ENCODE measurements around the gene TCERG1. TPM values are rescaled to one million over a fixed set of nuclear protein-coding genes. Genes with fewer than 3 reads are reported as not detected.

The TCERG1 gene
- 65.2 TPM for total RNA-seq

DNA sequence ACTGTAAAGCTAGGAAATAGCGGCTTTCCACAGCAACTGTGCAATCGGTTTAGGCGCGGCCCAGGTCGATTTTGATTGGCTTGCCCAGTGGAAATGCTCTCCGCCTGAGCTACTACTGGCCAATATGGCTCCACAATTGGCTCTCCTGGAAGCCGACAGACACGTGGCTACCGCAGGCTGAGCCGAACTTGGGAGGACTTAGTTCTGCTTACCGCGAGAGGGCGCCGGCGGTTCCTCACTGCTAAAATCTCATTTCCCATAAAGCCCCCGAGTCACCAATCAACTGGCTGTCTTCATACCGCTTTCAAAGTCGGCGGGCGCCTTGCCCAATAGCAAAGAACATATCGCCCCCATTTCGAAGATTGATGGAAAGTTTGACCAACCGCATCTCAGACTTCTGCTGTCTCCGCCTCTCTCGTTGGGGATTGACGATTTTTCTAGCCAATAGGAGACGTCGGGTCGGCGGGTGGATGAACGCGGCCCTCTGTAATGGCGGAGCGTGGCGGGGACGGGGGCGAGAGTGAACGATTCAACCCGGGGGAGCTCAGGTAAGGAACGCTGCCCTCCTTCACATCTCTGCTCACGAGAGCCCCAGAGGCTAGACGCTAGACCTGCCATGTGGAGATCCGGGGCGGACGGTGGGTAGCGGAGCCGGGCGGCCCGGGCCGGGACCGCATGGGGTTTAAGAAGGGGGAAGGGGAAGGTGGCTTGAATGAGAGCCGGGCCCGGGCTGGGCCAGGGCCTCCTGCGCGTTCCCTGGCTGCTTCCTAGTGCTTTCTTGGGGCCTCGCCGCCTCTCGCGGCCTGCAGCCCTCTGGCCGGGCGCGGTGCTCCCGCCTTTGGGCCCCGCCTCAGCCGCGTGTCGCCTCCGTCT lies at the start of gene TCERG1:
TCERG1 (plus strand) TSS at position 473 of the 873 bp plus-strand sequence; CDS start at position 490, 17 bp downstream.
- peak; percentile 100 for DNase-seq

DNA sequence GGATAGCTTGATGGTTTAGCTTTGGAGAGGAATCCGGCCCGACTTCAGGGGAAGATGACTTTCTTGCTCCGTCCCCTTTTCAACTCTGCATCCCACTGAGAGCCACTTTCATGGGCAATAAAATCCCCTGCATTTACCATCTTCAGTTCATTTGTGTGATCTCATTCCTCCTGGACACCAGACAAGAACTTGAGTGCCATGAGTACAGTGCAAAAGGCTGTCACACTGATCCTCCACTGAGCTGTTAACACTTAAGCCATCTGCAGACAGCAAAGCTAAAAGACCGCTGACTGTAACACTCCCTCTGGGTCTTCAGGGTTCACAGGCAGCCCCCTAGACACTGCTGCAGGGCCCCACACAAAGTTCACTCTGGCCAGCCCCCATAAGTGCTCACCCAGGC lies 48.3 kb upstream of the TCERG1 start:
- DNase-seq: no peak

DNA sequence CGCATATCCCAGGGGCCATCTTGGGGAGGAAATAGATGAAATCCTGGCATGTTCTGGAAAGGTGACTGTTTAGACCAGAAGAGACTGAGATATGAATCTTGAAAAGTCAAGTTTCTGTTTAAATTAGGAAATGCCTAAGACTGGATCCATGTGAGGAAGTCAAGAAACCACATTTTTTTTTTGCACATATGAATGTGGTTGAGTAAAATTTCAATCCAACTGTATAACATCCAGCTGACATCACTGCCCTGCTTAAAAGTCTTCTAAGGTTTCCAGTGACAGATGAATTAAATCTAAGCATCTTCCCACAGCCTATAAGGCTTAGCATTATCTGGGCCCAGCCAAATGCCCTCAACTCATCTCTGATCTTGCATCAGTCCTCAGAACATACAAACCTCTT lies 47.7 kb upstream of the TCERG1 start:
- peak; percentile 3 for DNase-seq

DNA sequence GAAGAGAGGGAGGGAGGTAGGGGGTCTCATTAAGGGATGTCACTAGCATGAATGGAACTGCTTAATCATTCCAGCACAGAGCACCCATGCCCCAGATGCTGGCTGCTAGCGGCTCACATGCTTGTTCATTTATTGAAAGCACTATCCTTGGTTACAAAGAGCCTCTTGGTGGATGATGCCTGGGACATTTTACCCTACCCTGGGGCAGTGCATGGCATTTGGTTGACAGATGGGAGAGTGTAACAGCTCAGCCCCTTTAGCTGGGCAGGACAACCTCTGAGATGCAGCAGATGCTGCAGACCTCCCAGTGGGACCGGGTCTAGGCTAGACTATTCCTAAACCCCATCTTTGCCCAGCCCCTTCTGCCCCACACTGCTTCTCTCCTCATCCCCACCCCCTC lies 46.9 kb upstream of the TCERG1 start:
- peak; percentile 5 for DNase-seq

DNA sequence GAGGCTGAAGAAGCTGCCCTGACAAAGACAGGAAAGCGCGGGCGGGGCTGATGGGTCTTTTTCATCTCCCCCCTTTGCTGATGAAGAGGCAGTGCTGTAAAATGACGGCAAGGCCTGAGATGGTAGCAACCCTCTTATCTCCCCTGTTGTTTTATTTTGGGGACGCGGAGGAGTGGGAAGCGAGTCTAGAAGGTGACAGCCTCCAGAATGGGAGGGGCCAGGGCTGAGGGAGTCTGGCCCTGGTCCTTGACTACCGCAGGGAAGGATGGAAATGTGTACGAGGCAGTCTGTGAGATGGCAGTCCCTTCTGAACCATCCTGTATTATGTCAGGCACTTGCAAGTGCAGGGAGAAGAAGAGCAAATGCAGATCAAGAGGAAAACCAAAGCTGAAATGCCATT lies 46.1 kb upstream of the TCERG1 start:
- DNase-seq: no peak

DNA sequence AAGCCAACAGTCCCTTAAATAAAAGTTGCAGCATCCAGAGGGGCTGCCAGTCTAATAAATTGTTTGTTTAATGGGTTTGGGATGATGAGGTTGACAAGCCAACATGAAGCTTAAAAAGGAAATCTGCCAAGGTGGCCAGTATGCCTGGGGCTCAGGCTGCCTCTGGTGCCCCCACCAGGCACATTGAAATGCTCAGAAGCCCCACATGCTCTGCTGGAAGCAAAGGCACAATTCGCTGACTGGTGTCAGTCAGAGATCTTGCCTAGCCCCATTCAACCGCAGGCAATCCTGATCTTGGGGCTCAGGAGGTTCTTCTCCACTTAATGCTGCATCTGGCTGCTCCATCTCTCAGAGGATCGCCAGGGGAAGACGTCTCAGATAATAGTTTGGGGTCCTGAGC lies 44.2 kb upstream of the TCERG1 start:
- DNase-seq: no peak

DNA sequence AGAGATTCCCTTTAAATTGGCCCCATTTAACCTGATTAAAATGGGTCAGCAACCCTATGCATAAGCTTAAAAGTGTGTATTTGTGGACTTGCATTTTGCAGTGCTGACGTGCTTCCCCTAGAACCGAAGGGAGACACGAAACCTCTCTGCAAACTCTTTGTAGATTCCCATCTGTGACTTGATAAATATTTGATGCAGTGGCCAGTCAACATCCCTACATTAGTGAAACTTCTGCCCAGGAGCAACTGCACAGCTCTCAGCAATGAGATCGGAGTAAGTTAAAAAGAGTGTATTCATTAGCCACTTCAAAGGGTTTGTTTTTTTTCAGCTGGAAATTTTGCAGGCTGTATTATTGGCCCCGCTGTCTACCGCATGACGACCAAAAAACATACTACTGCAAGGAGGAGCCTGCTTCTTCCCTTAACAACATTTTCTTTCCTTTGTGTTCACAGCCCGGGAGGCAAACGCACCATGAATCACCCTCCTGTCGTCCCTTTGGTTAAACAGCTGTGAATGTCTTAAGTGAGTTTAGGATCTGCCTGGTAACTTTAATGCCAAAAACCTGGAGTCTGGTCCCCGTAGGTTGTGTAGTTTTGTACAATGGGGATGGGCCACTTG lies 38.0 kb upstream of the TCERG1 start:
- no peak for DNase-seq

DNA sequence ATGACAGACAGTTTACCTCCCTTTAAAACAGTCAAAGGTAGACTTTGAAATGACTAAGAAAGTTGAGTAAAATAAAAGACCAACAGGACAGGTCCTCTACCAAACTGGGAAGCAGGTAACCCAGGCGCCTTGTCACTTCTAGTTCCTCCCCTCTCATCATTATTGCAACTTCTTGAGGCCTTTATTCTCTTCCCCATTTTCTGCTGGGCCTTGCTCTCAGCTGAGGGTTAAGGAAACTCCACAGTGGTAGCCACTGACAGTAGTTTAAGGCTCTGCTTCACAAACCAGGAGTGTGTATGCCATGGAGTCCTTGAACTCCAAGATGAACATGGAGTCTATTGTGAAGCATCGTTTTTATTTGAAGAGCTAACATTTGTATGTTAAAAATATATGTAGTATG lies 36.9 kb upstream of the TCERG1 start:
- no peak for DNase-seq

DNA sequence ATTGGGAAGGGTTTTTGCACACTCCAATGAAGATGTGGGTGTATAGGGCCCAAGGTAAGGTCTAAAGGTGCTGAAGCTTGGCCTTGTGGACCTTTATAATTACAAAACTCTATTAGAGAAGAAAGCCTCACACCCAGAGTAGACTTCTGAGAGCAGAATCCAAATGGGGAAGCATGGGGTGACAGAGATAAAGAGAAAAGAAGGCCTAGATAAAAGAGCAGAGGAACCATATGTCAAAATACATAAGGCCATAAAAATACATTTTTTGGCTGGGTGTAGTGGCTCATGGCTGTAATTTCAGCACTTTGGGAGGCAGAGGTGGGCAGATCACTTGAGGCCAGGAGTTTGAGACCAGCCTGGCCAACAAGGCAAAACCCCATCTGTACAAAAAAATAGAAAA lies 27.4 kb upstream of the TCERG1 start:
- DNase-seq: no peak

DNA sequence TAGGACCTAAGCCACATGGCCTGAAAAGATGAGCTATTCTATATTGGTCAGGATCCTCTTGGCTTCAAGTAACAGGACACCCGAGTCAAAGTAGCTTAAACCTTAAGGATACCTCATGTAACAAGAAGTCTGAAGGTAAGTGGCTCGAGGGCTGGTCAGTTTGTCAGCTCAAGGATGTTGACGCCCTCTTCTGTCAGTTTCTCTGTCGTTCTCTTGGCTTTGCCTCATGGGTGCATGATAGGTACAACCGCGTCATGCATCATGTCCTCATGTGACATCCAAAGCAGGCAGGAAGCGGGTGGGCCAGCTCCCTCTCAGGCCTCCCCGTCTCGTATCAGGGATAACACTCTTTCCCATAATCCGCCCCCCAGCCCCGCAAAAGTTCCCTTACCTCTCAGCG lies 22.1 kb upstream of the TCERG1 start:
- DNase-seq: no peak

DNA sequence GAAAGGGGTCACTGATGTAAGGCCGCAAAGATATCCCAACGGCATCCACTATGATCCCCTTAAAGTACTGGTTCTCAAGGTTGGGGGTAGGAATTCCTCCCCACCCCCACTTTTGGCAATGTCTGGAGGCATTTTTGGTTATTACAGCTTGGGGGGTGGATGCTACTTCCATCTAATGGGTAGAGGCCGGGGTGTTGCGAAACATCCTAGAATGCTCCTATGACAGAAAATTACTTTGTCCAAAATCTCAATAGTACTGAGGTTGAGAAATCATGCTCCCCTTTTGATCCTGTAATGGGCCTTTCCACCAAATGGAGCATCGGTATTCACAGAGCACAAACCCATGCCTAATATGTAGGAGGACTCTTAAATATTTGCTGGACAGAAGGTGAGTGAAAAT lies 20.8 kb upstream of the TCERG1 start:
- DNase-seq: no peak

DNA sequence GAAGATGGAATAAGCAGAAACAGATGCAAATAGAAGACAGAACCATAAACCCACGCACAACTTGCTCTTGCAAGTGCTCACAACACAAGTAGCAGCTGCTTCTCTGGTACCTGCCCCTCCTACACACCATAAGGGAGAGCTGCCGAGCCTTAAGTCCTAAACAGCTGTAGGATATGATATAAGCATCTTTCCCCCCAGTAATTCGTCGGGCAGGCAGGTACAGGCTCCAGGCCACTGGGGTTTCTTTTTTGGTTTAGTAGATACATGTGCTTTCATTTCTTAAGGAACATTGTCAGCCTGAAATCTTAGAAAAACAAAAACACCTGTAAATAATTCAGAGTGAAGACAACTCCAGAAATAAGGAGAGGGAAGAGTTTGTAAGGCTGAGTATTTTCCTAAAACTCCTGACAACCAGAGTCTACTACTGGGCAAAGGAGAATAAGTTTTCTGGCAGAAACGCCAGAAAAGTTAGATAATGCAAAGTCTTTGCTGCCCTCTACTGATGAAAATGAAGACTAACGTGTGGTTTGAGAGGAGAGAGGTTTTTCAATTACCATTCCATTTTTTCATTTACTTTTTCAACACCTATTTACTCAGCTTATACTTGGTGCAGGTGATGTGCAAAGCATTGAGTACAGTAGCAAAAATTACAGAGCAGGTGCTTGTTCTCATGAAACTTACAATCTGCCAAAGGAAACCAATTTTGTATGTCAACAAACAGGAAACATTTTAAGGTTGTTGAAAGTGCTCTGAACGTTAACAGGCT lies 20.1 kb upstream of the TCERG1 start:
- DNase-seq: peak; percentile 38

DNA sequence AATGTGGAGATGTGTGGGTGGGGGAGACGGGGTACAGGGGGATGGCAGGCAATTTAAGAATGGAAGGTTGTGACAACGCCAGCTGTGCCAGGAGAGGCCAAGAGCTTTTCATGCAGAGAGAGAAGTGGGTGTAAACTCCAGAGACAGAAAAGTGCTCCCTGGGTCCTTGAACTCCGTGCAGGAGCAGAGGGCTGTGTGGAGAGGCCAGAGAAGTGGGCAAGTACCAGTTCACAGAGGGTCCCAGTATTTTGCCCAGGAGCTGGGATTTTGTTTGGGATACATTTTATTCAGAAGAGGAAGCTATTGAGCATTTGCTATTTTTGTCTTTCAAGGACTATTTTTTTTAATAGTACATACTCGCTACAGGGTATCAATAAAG lies 19.5 kb upstream of the TCERG1 start:
- no peak for DNase-seq

DNA sequence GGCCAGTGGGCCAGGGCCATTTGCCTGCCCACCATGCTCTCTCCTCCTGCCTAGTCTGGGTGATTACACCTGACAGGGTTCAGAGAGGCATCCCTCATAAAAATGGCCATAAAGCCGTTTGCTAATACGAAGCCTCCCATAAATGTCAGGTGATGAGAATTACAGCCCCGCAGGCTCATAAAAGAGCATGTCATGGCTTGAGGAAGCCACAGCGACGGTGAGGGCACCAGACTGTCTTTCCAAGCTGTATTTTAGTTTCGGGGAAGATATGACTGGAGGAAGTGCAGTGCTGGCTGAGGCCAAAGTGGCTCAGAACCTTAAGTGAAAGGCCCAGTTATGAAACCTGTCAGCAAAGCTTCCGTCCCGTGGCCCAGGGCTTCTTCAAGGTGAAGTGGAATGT lies 18.5 kb upstream of the TCERG1 start:
- no peak for DNase-seq

DNA sequence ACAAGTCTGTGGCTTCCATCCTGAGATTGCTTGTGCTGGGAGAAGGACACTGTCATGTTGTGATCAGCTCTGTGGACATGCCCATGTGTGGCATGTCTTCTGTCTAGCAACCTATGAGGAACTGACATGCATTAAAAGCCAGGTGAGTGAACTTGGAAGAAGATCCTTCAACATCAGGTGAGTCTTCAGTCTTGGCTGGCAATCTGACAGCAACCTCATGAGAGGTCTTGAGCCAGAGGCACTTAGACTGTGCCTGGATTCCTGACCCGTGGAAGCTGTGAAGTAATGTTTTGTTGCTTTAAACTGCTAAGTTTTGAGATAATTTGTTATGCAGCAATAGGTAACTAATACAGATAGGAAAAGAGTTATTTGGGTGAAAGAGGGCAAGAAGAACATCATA lies 6.8 kb upstream of the TCERG1 start:
- no peak for DNase-seq

DNA sequence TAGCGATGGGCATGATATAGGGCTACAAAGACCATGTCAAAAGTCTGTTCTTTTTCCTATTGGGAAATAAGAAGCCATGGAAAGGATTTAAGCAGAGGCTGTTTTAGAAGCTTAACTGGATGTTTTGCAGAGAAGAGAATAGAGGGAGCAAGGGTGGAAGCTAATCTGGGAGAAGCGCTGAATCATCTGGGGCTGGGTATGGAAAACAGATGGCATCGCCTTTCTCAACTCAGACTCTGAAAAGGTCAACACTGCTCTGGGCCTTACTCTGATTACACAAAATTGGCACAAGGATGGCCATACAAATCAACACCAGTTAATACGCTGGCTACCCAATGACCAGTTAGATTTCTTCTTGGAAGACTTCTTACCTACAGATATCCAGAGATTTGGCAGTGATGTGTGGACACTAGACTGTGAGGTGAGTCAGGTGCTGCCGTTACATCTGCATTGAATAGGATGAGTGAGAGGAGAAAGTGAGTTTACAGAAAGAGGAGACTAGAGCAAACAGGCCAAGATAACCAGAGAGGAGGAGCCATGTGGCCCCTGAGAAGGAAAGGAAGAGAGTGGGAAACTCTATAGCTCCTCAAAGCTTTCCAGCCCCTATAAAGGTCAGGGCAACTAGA lies 6.2 kb upstream of the TCERG1 start:
- no peak for DNase-seq

DNA sequence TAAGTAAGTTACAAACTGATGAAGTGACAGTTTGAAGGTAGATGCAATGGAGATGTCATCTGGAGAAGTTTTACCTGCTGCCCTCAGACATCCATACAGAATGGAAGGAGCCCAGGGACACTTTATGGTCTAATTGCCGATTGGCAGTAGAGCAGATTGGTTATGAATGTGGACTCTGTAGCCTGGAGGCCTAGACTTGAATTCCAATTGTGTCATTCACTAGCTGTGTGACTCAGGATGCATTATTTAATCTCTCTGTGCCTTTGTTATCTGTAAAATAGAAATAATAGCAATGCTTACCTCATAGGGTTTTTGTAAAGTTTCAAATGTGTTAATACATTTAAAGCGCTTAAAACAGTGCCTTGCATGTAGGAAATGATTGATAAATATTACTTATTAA lies 5.2 kb upstream of the TCERG1 start:
- no peak for DNase-seq

DNA sequence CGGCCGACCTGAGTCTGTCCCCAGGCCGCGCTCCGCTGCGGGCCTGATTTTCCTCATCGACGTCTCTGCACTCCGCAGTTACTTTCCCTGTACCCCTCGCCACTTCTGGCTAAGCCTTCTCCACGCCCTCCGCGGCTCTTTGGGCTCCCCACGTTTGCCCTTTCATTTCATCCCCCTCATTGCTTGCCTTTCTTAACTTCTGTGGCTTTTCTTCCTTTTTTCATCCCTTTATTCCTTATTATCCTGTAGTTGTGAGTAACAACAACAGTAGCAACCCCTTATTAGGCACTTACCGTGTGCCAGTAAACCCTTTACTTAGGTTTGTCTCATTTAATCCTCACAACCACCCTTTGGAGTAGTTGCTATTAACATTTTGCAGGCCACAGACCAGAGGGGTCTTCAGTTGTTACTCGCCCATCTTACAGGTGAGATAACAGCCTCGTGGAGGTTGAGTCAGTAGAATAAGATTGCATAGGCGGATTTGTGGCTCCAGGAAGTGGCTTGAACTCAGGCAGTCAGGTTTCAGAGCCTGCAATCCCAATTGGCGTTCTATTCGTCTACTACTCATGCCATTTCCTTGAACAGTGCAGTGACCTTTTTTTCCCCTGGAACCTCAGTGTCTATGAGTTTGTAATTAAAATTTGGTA lies 724 bp downstream of the TCERG1 start:
- peak; percentile 0 for DNase-seq

DNA sequence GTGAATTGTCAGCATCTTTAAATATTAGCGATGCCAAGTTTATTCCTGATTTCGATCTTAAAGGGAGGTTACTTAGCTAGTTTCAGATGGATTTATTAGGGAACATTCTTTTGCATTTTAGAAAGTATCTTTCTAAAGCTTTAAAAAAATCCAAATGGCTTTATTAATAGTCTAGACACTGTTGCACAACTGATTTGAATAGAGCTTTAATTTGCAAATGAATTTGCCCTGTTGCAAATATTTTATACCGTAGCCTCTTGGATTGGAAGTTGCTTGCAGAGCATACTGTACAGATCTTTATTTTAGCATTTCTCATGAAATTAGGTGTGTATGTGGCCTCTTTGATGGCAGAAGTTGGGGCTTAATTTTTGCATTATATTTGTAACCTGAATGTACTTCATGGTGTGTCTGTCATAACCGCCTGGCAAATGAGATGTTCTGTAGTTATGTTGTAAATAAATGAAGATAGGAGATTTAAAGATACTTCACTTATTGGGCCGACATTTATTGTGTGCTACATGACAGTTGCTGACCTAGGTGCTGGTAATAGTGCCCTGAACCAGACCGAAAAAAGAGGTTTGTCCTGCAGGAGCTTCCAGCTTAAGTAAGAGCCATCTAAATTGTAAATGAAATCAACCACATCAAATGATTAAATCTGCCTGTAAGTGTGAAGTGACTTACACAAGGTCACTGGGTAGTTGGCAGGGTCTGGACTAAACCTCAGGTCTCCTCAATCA lies 1.8 kb downstream of the TCERG1 start:
- DNase-seq: no peak

DNA sequence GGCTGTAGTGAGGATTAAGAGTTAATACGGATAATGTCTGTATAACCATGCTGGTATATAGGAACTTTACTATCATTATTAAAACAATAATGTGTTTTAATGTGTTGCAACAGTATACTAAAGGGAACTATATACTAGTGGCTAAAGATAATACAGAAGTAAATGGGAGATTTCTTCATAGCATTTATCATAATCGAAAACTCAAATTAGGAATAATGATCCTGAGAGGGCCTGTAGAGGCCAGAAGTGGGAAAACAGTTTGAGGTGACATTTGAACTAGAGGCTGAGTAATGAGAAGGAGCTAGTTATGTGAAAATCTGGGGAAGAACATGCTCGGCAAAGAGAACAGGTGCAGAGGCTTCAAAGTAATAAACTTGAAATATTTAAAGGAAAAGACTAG lies 2.9 kb downstream of the TCERG1 start:
- DNase-seq: no peak

DNA sequence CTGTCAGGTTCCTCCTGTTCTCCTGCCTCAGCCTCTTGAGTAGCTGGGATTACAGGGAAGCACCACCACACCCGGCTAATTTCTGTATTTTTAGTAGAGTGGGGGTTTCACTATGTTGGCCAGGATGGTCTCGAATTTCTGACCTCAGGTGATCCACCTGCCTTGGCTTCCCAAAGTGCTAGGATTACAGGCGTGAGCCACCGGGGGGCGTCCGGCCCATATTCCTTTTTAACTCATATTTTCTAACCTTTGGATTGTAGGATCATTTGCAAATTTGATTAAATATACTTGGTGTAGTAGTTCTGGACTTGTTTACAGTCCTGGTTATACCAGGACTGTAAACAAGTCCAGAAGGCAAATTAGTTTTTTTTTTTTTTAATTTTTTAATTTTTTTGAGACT lies 4.3 kb downstream of the TCERG1 start:
- no peak for DNase-seq

DNA sequence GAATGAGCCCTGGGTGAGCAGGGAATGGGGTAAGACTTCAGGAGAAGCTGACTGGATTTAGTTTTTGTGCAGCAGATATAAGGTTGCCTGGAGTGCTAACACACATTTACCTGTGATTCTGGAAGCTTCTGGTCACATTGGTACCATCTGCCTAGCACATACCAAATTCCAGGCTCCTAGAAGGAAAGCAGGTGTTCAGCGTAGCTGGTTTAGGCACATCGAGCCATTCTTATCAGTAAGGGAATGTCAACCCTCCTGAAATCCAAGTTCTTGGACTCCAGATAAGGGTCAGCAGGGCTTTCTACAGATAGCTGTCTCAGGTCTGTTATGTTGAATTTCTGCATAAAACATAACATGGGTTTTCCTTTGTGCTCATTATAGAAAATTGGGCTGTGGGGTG lies 10.3 kb downstream of the TCERG1 start:
- DNase-seq: no peak

All from skin of body (tissue), 2 donors.